PC-9 (cell line): ENCODE data around the gene C3orf20.

ENCODE experiments used
- EZH2 ChIP-seq: fragments of 200-600 bp; sonication (generic); IDR thresholded peaks from 2 replicates; pipeline ENCODE4 v1.8.0; 2017; ENCODE audit warnings: antibody characterized with exemption, low read depth
- TF ChIP-seq, protein P1 (sequence below): fragments of 200-600 bp; sonication (generic); conservative IDR thresholded peaks from 2 replicates; pipeline ENCODE4 v1.6.1; 2017; ENCODE audit warnings: mixed run types, antibody characterized with exemption, mild to moderate bottlenecking, moderate library complexity

DNA sequence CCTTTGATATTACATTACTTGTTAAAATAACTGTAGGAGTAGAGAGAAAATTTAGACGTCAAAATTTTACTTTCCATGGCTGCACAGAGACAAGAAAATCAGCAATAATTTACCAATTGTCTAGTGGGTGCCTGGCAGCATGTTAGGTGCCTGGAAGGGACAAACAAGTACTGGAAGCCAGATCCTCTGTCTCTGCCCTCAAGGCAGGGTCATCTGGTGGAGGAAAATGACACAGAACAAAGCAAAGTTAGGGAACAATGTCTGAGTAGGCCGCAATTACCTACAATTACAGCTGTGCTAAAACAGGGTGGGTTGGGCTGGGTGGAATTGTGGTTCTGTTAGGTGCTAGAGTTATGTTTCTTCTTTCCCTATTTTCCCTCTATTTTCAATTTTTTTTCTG, 16.0 kb upstream of the C3orf20 start:
- TF ChIP-seq, protein P1, sequence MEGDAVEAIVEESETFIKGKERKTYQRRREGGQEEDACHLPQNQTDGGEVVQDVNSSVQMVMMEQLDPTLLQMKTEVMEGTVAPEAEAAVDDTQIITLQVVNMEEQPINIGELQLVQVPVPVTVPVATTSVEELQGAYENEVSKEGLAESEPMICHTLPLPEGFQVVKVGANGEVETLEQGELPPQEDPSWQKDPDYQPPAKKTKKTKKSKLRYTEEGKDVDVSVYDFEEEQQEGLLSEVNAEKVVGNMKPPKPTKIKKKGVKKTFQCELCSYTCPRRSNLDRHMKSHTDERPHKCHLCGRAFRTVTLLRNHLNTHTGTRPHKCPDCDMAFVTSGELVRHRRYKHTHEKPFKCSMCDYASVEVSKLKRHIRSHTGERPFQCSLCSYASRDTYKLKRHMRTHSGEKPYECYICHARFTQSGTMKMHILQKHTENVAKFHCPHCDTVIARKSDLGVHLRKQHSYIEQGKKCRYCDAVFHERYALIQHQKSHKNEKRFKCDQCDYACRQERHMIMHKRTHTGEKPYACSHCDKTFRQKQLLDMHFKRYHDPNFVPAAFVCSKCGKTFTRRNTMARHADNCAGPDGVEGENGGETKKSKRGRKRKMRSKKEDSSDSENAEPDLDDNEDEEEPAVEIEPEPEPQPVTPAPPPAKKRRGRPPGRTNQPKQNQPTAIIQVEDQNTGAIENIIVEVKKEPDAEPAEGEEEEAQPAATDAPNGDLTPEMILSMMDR: no peak
- TF ChIP-seq EZH2: no peak
